A549 (cell line): ENCODE data around the gene ENTR1.

Source experiments
- EP300 ChIP-seq, 2 experiments: fragments of >200 bp; sonication (Bioruptor Twin); formaldehyde crosslinking; IDR thresholded peaks; 2 replicates in 1 of 2; 3 replicates in 1 of 2; pipeline ENCODE4 v1.6.1; 2016 to 2017
- ESRRA ChIP-seq: fragments of 150-350 bp; IDR thresholded peaks from 2 replicates; pipeline ENCODE4 v1.6.1; 2014; ENCODE audit warnings: mild to moderate bottlenecking, low read length, borderline replicate concordance
- HDAC2 ChIP-seq: fragments of 200-600 bp; sonication (generic); IDR thresholded peaks from 2 replicates; pipeline ENCODE4 v1.6.1; 2016
- JUN ChIP-seq, 2 experiments: fragments of >200 bp; sonication (Bioruptor Twin); formaldehyde crosslinking; IDR thresholded peaks; 2 replicates in 1 of 2; 3 replicates in 1 of 2; pipeline ENCODE4 v1.6.1; 2016 to 2017
- KDM5A ChIP-seq: fragments of 200-600 bp; sonication (generic); IDR thresholded peaks from 2 replicates; pipeline ENCODE4 v1.6.1; 2016; ENCODE audit warnings: antibody characterized with exemption, mild to moderate bottlenecking
- NR3C1 ChIP-seq: fragments of >200 bp; sonication (Bioruptor Twin); formaldehyde crosslinking; IDR thresholded peaks from 3 replicates; pipeline ENCODE4 v1.6.1; 2017
- POLR2A ChIP-seq: IDR thresholded peaks from 2 replicates; pipeline ENCODE4 v1.6.1; 2012; ENCODE audit warnings: mild to moderate bottlenecking, low read length
- RAD21 ChIP-seq, 2 experiments: fragments of >200 bp in 1 of 2; sonication (Bioruptor Twin) in 1 of 2; formaldehyde crosslinking in 1 of 2; IDR thresholded peaks in 1 of 2; conservative IDR thresholded peaks in 1 of 2; 2 replicates in 1 of 2; 3 replicates in 1 of 2; pipeline ENCODE4 v1.6.1; 2012 to 2018; ENCODE audit warnings: inconsistent platforms in 1 of 2
- RCOR1 ChIP-seq: fragments of 150-350 bp; IDR thresholded peaks from 2 replicates; pipeline ENCODE4 v1.6.1; 2014; ENCODE audit warnings: antibody characterized with exemption, low read length, low read depth
- ZFP36 ChIP-seq: fragments of 450-650 bp; IDR thresholded peaks from 2 replicates; pipeline ENCODE4 v1.6.1; 2014; ENCODE audit warnings: borderline replicate concordance; ENCODE audit not compliant: partially characterized antibody
- TF ChIP-seq, protein P1 (sequence below): fragments of >200 bp; sonication (Bioruptor Twin); formaldehyde crosslinking; IDR thresholded peaks from 3 replicates; pipeline ENCODE4 v1.5.1; 2016
- TF ChIP-seq, protein P2 (sequence below): fragments of 150-350 bp; IDR thresholded peaks from 2 replicates; pipeline ENCODE4 v1.6.1; 2014; ENCODE audit warnings: low read depth, mild to moderate bottlenecking, low read length
- TF ChIP-seq, protein P3 (sequence below): IDR thresholded peaks from 2 replicates; pipeline ENCODE4 v1.6.1; 2012

DNA sequence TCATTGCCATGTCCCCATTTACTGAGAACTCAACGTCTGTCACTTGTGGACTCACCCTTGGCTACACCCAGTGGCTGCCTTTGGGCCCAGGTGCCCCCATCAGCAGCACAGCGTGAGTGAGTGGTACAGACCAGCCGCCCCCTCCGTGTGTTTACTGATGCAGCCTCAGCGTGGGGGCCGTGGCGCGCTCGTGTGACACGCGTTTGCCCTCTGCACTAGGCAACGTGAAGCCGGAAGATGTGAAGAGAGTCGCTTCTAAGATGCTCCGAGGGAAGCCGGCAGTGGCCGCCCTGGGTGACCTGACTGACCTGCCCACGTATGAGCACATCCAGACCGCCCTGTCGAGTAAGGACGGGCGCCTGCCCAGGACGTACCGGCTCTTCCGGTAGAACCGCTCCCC is 12.5 kb upstream of the ENTR1 start:
- TF ChIP-seq EP300 (IDR thresholded peaks at IDR 0.05) (no peak), RAD21 (conservative IDR thresholded peaks at IDR 0.05 in 1 of 2, IDR thresholded peaks at IDR 0.05 in 1 of 2) (no peak), KDM5A (no peak), POLR2A (no peak), NR3C1 (no peak), JUN (IDR thresholded peaks at IDR 0.05) (no peak), ESRRA (no peak), RCOR1 (no peak), ZFP36 (no peak), HDAC2 (no peak)
- TF ChIP-seq, protein P1, sequence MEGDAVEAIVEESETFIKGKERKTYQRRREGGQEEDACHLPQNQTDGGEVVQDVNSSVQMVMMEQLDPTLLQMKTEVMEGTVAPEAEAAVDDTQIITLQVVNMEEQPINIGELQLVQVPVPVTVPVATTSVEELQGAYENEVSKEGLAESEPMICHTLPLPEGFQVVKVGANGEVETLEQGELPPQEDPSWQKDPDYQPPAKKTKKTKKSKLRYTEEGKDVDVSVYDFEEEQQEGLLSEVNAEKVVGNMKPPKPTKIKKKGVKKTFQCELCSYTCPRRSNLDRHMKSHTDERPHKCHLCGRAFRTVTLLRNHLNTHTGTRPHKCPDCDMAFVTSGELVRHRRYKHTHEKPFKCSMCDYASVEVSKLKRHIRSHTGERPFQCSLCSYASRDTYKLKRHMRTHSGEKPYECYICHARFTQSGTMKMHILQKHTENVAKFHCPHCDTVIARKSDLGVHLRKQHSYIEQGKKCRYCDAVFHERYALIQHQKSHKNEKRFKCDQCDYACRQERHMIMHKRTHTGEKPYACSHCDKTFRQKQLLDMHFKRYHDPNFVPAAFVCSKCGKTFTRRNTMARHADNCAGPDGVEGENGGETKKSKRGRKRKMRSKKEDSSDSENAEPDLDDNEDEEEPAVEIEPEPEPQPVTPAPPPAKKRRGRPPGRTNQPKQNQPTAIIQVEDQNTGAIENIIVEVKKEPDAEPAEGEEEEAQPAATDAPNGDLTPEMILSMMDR, result no peak
- TF ChIP-seq, protein P2, sequence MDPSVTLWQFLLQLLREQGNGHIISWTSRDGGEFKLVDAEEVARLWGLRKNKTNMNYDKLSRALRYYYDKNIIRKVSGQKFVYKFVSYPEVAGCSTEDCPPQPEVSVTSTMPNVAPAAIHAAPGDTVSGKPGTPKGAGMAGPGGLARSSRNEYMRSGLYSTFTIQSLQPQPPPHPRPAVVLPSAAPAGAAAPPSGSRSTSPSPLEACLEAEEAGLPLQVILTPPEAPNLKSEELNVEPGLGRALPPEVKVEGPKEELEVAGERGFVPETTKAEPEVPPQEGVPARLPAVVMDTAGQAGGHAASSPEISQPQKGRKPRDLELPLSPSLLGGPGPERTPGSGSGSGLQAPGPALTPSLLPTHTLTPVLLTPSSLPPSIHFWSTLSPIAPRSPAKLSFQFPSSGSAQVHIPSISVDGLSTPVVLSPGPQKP, result no peak
- TF ChIP-seq, protein P3, sequence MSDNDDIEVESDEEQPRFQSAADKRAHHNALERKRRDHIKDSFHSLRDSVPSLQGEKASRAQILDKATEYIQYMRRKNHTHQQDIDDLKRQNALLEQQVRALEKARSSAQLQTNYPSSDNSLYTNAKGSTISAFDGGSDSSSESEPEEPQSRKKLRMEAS, result no peak
